Measurements from ENCODE around the gene FOXN3. TPM values are rescaled to one million over a fixed set of nuclear protein-coding genes. Genes with fewer than 3 reads are reported as not detected.

The FOXN3 gene
- total and polyA plus RNA-seq, 10 of the 15 experiments (the other 5 are each of a cell fraction or from before 2014, with no cell fraction given) = 4.5 to 68.9 (median 29.7) TPM

- no TSS peak for BruUV-seq (replicated peaks)
- Histone ChIP-seq H2AFZ (ENCODE audit: control insufficient read depth, low read depth, low read length) (no peak overlapping the region), H3K79me2 (ENCODE audit: control insufficient read depth, insufficient read depth, low read length) (no peaks in the 10 kb centered on the region), H3K4me1 (ENCODE audit: control insufficient read depth, insufficient read depth, low read length) (peaks cover 9% of the 10 kb centered on the region), H3K27ac (ENCODE audit: control insufficient read depth, insufficient read depth) (no peak overlapping the region), H3K4me2 (ENCODE audit: control insufficient read depth, insufficient read depth) (no peak overlapping the region), H3K4me3 (no peak overlapping the region), H3K36me3 (ENCODE audit: control insufficient read depth in 2 of 2, insufficient read depth in 2 of 2, low read length in 1 of 2) (peaks cover 0 to 5% of the 10 kb centered on the region in 2 experiments; a peak in 3 of 4 replicates), H4K20me1 (ENCODE audit: control insufficient read depth, insufficient read depth) (no peaks in the 10 kb centered on the region), H3K9ac (ENCODE audit: control insufficient read depth, insufficient read depth, low read length) (no peak overlapping the region), H3K27me3 (replicated peaks in 1 of 2; ENCODE audit: control insufficient read depth in 2 of 2, insufficient read depth in 2 of 2, low read length in 1 of 2) (no peaks in the 10 kb centered on the region), H3K9me3 (replicated peaks; ENCODE audit: control insufficient read depth, insufficient read depth, low read length) (no peaks in the 10 kb centered on the region)
- in situ Hi-C loops (cut with MboI) = no loop called here
- RAD21 ChIA-PET (ENCODE audit: unreplicated experiment) = no interaction called here
- SMC1A ChIA-PET (ENCODE audit: uncharacterized antibody, unreplicated experiment) = interaction anchor here (1.2 kb wide), 1 partner anchor 16 kb away, joined by 3 read pairs; no protein-coding TSS in a partner anchor
- DNase-seq (ENCODE audit: low read depth, low spot score) (no peak), FAIRE-seq (no peak), ATAC-seq (no peak)
- 96% methylated on average over 5 of the region's 5 CpGs for WGBS (ENCODE audit: insufficient coverage, insufficient replicate concordance, low lambda C conversion rate, missing lambda C conversion rate)
- no peak for TF ChIP-seq BACH1 (IDR thresholded peaks at IDR 0.05; ENCODE audit: borderline replicate concordance)
- TF ChIP-seq TARDBP (IDR thresholded peaks at IDR 0.05; ENCODE audit: borderline replicate concordance) = no peak
- no peak for TF ChIP-seq ELK1 (IDR thresholded peaks at IDR 0.05; ENCODE audit: low read depth, low read length)
- no peak for TF ChIP-seq SRF (IDR thresholded peaks at IDR 0.05; ENCODE audit: low read depth in 2 of 2, low read length in 2 of 2)
- no peak for TF ChIP-seq SUPT20H (IDR thresholded peaks at IDR 0.05; ENCODE audit: borderline replicate concordance, control insufficient read depth, low read depth, low read length)
- CTCF ChIA-PET = interaction anchor here (1.6 kb wide), 1 partner anchor 17 kb away, joined by 6 read pairs; no protein-coding TSS in a partner anchor
- POLR2A ChIA-PET = no interaction called here
- intact Hi-C loops (cut with micrococcal nuclease; ENCODE audit: unreplicated experiment) = no loop called here
Observed at GRCh38 chr14:89182326-89182725, 234.7 kb downstream of the FOXN3 start.

GRCh38 chr14:89180546-89180945 is 236.5 kb downstream of the FOXN3 start:
- Histone ChIP-seq H3K4me1 (ENCODE audit: control insufficient read depth, insufficient read depth, low read length) (peaks cover 8% of the 10 kb centered on the region), H4K20me1 (ENCODE audit: control insufficient read depth, insufficient read depth) (no peaks in the 10 kb centered on the region), H3K79me2 (ENCODE audit: control insufficient read depth, insufficient read depth, low read length) (no peaks in the 10 kb centered on the region), H3K4me3 (no peak overlapping the region), H3K9ac (ENCODE audit: control insufficient read depth, insufficient read depth, low read length) (no peak overlapping the region), H3K4me2 (ENCODE audit: control insufficient read depth, insufficient read depth) (no peak overlapping the region), H2AFZ (ENCODE audit: control insufficient read depth, low read depth, low read length) (no peak overlapping the region), H3K36me3 (ENCODE audit: control insufficient read depth in 2 of 2, insufficient read depth in 2 of 2, low read length in 1 of 2) (peaks cover 0 to 5% of the 10 kb centered on the region in 2 experiments; a peak in 2 of 4 replicates), H3K27me3 (replicated peaks in 1 of 2; ENCODE audit: control insufficient read depth in 2 of 2, insufficient read depth in 2 of 2, low read length in 1 of 2) (no peaks in the 10 kb centered on the region), H3K27ac (ENCODE audit: control insufficient read depth, insufficient read depth) (no peak overlapping the region), H3K9me3 (replicated peaks; ENCODE audit: control insufficient read depth, insufficient read depth, low read length) (no peaks in the 10 kb centered on the region)
- TF ChIP-seq RCOR1 (conservative IDR thresholded peaks at IDR 0.05; ENCODE audit: low read depth, low read length) (no peak), USF2 (IDR thresholded peaks at IDR 0.05; ENCODE audit: borderline replicate concordance, low read depth, low read length) (no peak)
- DNase-seq (ENCODE audit: low read depth, low spot score) = no peak
- WGBS (ENCODE audit: insufficient coverage, insufficient replicate concordance, low lambda C conversion rate, missing lambda C conversion rate) = 95% methylated on average over 14 of the region's 14 CpGs
- ChIA-PET SMC1A (ENCODE audit: uncharacterized antibody, unreplicated experiment) (interaction anchor here (1.0 to 1.2 kb wide), 2 partner anchors 15 to 719 kb away, joined by 3 to 4 read pairs; no protein-coding TSS in a partner anchor), POLR2A (no interaction called here), RAD21 (ENCODE audit: unreplicated experiment) (no interaction called here), CTCF (no interaction called here)
- in situ Hi-C loops (cut with MboI) (no loop called here), intact Hi-C loops (cut with micrococcal nuclease; ENCODE audit: unreplicated experiment) (no loop called here)
- BruUV-seq (replicated peaks) = no TSS peak
- no peak for ATAC-seq
- FAIRE-seq = no peak
